HepG2 (cell line): ENCODE results near the gene ALG1L2. TPM values are rescaled to one million over a fixed set of nuclear protein-coding genes. Genes with fewer than 3 reads are reported as not detected.
A peak's percentile ranks its signal among the peaks of the same experiment; 100 is the strongest.

ENCODE experiments used
- CCDC6 ChIP-seq: sonication (generic); formaldehyde crosslinking; IDR thresholded peaks from 2 replicates; pipeline ENCODE4 v1.8.1; 2022; ENCODE audit warnings: mild to moderate bottlenecking, missing genetic modification reagents, moderate library complexity
- CREB1 ChIP-seq, 2 experiments: fragments of 450-650 bp in 1 of 2; IDR thresholded peaks; 2 replicates each; pipeline ENCODE4 v1.6.1; 2016 to 2017; ENCODE audit warnings: control low read depth in 1 of 2, mild to moderate bottlenecking in 1 of 2, missing compliant biosample characterization in 1 of 2, missing genetic modification characterization in 1 of 2
- IRF1 ChIP-seq: sonication (generic); formaldehyde crosslinking; IDR thresholded peaks from 2 replicates; pipeline ENCODE4 v1.4.0; 2020; ENCODE audit warnings: low read depth, mild to moderate bottlenecking, missing genetic modification reagents
- NFKBIZ ChIP-seq: IDR thresholded peaks from 2 replicates; pipeline ENCODE4 v1.6.1; 2018; ENCODE audit warnings: missing genetic modification reagents, missing compliant biosample characterization
- NR2F2 ChIP-seq: IDR thresholded peaks from 2 replicates; pipeline ENCODE4 v1.6.1; 2012; ENCODE audit warnings: low read depth, inconsistent platforms, borderline replicate concordance
- PCBP2 ChIP-seq: fragments of 200-400 bp; formaldehyde crosslinking; optimal IDR thresholded peaks from 2 replicates; pipeline ENCODE3; 2018; ENCODE audit warnings: low read length, low read depth; ENCODE audit not compliant: poor library complexity, severe bottlenecking
- RBM39 ChIP-seq: fragments of 200-400 bp; formaldehyde crosslinking; IDR thresholded peaks from one replicate; pipeline ENCODE4 v1.6.1; 2018; ENCODE audit warnings: antibody characterized with exemption, mild to moderate bottlenecking, low read depth, low read length; ENCODE audit not compliant: poor library complexity, severe bottlenecking
- SRF ChIP-seq: IDR thresholded peaks from 2 replicates; pipeline ENCODE4 v1.6.1; 2011; ENCODE audit warnings: mild to moderate bottlenecking, low read depth, low read length, moderate library complexity
- ZKSCAN8 ChIP-seq: IDR thresholded peaks from 2 replicates; pipeline ENCODE4 v1.6.1; 2016; ENCODE audit warnings: borderline replicate concordance, missing genetic modification reagents, missing compliant biosample characterization
- ZNF280B ChIP-seq: sonication (generic); formaldehyde crosslinking; IDR thresholded peaks from 2 replicates; pipeline ENCODE4 v1.5.0; 2020; ENCODE audit warnings: missing genetic modification reagents, mild to moderate bottlenecking, borderline replicate concordance
- ZNF292 ChIP-seq: sonication (generic); formaldehyde crosslinking; IDR thresholded peaks from 2 replicates; pipeline ENCODE4 v1.8.1; 2022; ENCODE audit warnings: mild to moderate bottlenecking, low read depth, missing genetic modification reagents, borderline replicate concordance
- ZNF3 ChIP-seq: IDR thresholded peaks from 2 replicates; pipeline ENCODE4 v1.7.0; 2017; ENCODE audit warnings: inconsistent platforms
- ZNF564 ChIP-seq: sonication (generic); formaldehyde crosslinking; IDR thresholded peaks from 2 replicates; pipeline ENCODE4 v1.8.1; 2023; ENCODE audit warnings: mild to moderate bottlenecking, missing genetic modification reagents
- ZNF652 ChIP-seq: IDR thresholded peaks from 2 replicates; pipeline ENCODE4 v1.6.1; 2016; ENCODE audit warnings: low read depth, borderline replicate concordance
- ZNF670 ChIP-seq: sonication (generic); formaldehyde crosslinking; IDR thresholded peaks from 2 replicates; pipeline ENCODE4 v1.8.0; 2022; ENCODE audit warnings: mild to moderate bottlenecking, missing genetic modification reagents, borderline replicate concordance
- polyA plus RNA-seq, 8 experiments: library from polyadenylated mRNA; depleted of rRNA in 3 of 8; stranded (reverse) in 7 of 8; unstranded in 1 of 8; fragments of >200 nt; fragmentation: Illumina TruSeq in 4 of 8; extraction: Trizol in 4 of 8; gene quantifications; 2 replicates each; pipeline versions ENCODE4 v1.2.1 to v1.2.3, GENCODE V29; 2011 to 2016; ENCODE audit warnings: low read depth in 4 of 8, missing spikeins in 1 of 8, mixed read lengths in 1 of 8; ENCODE audit not compliant: insufficient read depth in 1 of 8
- total RNA-seq, 5 experiments: library from RNA; depleted of rRNA; stranded (reverse); fragments of >200 nt; fragmentation: Illumina TruSeq; extraction: Trizol; gene quantifications; 2 replicates each; pipeline ENCODE4 v1.2.3, GENCODE V29; 2016; ENCODE audit warnings: low read depth in 1 of 5
- TF ChIP-seq, protein P1 (sequence below): sonication (generic); formaldehyde crosslinking; IDR thresholded peaks from 2 replicates; pipeline ENCODE4 v1.5.0; 2020; ENCODE audit warnings: mild to moderate bottlenecking, missing genetic modification reagents
- TF ChIP-seq, protein P2 (sequence below): sonication (generic); formaldehyde crosslinking; IDR thresholded peaks from 2 replicates; pipeline ENCODE4 v1.5.0; 2020; ENCODE audit warnings: mild to moderate bottlenecking, missing genetic modification reagents, moderate library complexity
- TF ChIP-seq, protein P3 (sequence below): IDR thresholded peaks from 2 replicates; pipeline ENCODE4 v1.6.1; 2016; ENCODE audit warnings: low read depth, control low read depth
- TF ChIP-seq, protein P4 (sequence below): sonication (generic); formaldehyde crosslinking; IDR thresholded peaks from 2 replicates; pipeline ENCODE4 v1.5.0; 2020; ENCODE audit warnings: missing genetic modification reagents
- TF ChIP-seq, protein P5 (sequence below): sonication (generic); formaldehyde crosslinking; IDR thresholded peaks from 2 replicates; pipeline ENCODE4 v1.4.0; 2020; ENCODE audit warnings: mild to moderate bottlenecking, missing genetic modification reagents

The ALG1L2 gene
- total and polyA plus RNA-seq, 2 of the 13 experiments (the other 11 are each of a cell fraction or from before 2014, with no cell fraction given): 0.13 to 0.55 TPM

- no peak for TF ChIP-seq ZNF280B
- 0 out of 2 replicates have a peak, but pooled peaks have one; percentile 23 for TF ChIP-seq CCDC6 (CRISPR knock-in tag)
- TF ChIP-seq, protein P1, sequence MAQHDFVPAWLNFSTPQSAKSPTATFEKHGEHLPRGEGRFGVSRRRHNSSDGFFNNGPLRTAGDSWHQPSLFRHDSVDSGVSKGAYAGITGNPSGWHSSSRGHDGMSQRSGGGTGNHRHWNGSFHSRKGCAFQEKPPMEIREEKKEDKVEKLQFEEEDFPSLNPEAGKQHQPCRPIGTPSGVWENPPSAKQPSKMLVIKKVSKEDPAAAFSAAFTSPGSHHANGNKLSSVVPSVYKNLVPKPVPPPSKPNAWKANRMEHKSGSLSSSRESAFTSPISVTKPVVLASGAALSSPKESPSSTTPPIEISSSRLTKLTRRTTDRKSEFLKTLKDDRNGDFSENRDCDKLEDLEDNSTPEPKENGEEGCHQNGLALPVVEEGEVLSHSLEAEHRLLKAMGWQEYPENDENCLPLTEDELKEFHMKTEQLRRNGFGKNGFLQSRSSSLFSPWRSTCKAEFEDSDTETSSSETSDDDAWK (CRISPR knock-in tag): no peak
- TF ChIP-seq IRF1: no peak
- TF ChIP-seq ZNF652: no peak
- no peak for TF ChIP-seq SRF
- TF ChIP-seq, protein P2, sequence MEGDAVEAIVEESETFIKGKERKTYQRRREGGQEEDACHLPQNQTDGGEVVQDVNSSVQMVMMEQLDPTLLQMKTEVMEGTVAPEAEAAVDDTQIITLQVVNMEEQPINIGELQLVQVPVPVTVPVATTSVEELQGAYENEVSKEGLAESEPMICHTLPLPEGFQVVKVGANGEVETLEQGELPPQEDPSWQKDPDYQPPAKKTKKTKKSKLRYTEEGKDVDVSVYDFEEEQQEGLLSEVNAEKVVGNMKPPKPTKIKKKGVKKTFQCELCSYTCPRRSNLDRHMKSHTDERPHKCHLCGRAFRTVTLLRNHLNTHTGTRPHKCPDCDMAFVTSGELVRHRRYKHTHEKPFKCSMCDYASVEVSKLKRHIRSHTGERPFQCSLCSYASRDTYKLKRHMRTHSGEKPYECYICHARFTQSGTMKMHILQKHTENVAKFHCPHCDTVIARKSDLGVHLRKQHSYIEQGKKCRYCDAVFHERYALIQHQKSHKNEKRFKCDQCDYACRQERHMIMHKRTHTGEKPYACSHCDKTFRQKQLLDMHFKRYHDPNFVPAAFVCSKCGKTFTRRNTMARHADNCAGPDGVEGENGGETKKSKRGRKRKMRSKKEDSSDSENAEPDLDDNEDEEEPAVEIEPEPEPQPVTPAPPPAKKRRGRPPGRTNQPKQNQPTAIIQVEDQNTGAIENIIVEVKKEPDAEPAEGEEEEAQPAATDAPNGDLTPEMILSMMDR (CRISPR knock-in tag): no peak
- no peak for TF ChIP-seq ZNF670 (CRISPR knock-in tag)
- TF ChIP-seq CREB1 (IDR thresholded peaks at IDR 0.05): no peak; the same call in 1 of the 2 replicates
- no peak for TF ChIP-seq CREB1 (CRISPR knock-in tag; IDR thresholded peaks at IDR 0.05)
- TF ChIP-seq ZNF564: no peak
- TF ChIP-seq PCBP2: no peak
- no peak for TF ChIP-seq ZKSCAN8 (CRISPR knock-in tag)
- TF ChIP-seq, protein P3, sequence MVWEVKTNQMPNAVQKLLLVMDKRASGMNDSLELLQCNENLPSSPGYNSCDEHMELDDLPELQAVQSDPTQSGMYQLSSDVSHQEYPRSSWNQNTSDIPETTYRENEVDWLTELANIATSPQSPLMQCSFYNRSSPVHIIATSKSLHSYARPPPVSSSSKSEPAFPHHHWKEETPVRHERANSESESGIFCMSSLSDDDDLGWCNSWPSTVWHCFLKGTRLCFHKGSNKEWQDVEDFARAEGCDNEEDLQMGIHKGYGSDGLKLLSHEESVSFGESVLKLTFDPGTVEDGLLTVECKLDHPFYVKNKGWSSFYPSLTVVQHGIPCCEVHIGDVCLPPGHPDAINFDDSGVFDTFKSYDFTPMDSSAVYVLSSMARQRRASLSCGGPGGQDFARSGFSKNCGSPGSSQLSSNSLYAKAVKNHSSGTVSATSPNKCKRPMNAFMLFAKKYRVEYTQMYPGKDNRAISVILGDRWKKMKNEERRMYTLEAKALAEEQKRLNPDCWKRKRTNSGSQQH (CRISPR knock-in tag): no peak
- TF ChIP-seq ZNF3 (CRISPR knock-in tag): no peak
- TF ChIP-seq ZNF292 (CRISPR knock-in tag): no peak
- no peak for TF ChIP-seq NR2F2
- TF ChIP-seq, protein P4, sequence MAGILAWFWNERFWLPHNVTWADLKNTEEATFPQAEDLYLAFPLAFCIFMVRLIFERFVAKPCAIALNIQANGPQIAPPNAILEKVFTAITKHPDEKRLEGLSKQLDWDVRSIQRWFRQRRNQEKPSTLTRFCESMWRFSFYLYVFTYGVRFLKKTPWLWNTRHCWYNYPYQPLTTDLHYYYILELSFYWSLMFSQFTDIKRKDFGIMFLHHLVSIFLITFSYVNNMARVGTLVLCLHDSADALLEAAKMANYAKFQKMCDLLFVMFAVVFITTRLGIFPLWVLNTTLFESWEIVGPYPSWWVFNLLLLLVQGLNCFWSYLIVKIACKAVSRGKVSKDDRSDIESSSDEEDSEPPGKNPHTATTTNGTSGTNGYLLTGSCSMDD (CRISPR knock-in tag): no peak
- no peak for TF ChIP-seq NFKBIZ (CRISPR knock-in tag)
- TF ChIP-seq RBM39: no peak
- TF ChIP-seq, protein P5, sequence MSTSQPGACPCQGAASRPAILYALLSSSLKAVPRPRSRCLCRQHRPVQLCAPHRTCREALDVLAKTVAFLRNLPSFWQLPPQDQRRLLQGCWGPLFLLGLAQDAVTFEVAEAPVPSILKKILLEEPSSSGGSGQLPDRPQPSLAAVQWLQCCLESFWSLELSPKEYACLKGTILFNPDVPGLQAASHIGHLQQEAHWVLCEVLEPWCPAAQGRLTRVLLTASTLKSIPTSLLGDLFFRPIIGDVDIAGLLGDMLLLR (CRISPR knock-in tag): no peak
Observed at GRCh38 chr3:130111185-130111864, 29.7 kb downstream of the ALG1L2 start (continued).
